ENCODE measurements around the gene ADAMTSL3. TPM values are rescaled to one million over a fixed set of nuclear protein-coding genes. Genes with fewer than 3 reads are reported as not detected.

Gene ADAMTSL3
- total RNA-seq, 1 experiment from 2014 or later, result 0.05 TPM

DNA sequence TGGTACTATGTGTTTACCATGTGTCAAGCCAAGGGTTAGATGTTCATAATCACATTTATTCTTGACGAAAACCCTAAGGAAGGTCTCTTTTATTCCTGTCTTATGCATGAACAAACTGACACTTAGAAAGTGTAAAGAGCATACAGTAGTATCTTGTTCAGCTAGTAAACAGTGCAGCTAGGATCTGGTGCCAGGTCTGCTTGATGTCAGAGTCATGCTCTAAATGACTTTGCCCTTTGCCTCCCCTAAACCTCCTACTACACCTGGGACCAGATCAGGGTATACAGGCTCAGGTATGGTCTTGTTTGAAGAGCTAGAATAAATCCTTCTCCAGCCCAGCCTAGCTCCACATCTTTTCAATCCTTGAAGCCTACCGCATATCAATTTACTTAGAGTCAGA is 232.4 kb downstream of the ADAMTSL3 start:
- ATAC-seq (no peak), DNase-seq (ENCODE audit: low read depth, low spot score) (no peak)
- ChIA-PET POLR2A (no interaction called here), RAD21 (ENCODE audit: low non-redundant PET in 1 of 2, low total read pairs in 2 of 2, uncharacterized antibody in 2 of 2, unreplicated experiment in 2 of 2) (no interaction called here), CTCF (no interaction called here)
- Histone ChIP-seq H3K4me1 (ENCODE audit: control insufficient read depth in 1 of 2, insufficient read depth in 2 of 2, low read length in 2 of 2) (no peaks in the 10 kb centered on the region), H2AFZ (ENCODE audit: low read depth, low read length, poor library complexity, severe bottlenecking) (no peak overlapping the region), H3K27me3 (ENCODE audit: insufficient read depth, low read length) (peaks cover 7% of the 10 kb centered on the region; the same call in 1 of the 2 replicates), H3K9me3 (ENCODE audit: control insufficient read depth in 1 of 2, insufficient read depth in 1 of 2, low read depth in 1 of 2, low read length in 2 of 2) (no peaks in the 10 kb centered on the region), H3K4me2 (ENCODE audit: low read length) (no peak overlapping the region), H3K79me2 (ENCODE audit: insufficient read depth, low read length) (no peaks in the 10 kb centered on the region), H3K9me2 (ENCODE audit: insufficient read depth) (no peaks in the 10 kb centered on the region), H3K9ac (ENCODE audit: low read length) (no peak overlapping the region), H3K36me3 (ENCODE audit: control insufficient read depth in 1 of 2, insufficient read depth in 2 of 2, low read length in 2 of 2) (no peaks in the 10 kb centered on the region), H4K20me1 (ENCODE audit: insufficient read depth) (no peaks in the 10 kb centered on the region), H3K4me3 (replicated peaks in 1 of 2; ENCODE audit: low read depth in 1 of 2, low read length in 2 of 2) (no peak overlapping the region), H3K27ac (ENCODE audit: low read depth, low read length) (no peak overlapping the region)
- TF ChIP-seq YY1 (IDR thresholded peaks at IDR 0.05; ENCODE audit: extremely low read depth, insufficient replicate concordance, low read depth, low read length) (no peak), SIN3A (IDR thresholded peaks at IDR 0.05; ENCODE audit: low read depth) (no peak), TCF7L2 (IDR thresholded peaks at IDR 0.05; ENCODE audit: borderline replicate concordance, extremely low read depth, insufficient read depth, insufficient read length) (no peak), ZNF274 (IDR thresholded peaks at IDR 0.05; ENCODE audit: low read depth, low read length) (no peak), POLR2AphosphoS5 (IDR thresholded peaks at IDR 0.05; ENCODE audit: low read depth, low read length) (no peak), RAD21 (IDR thresholded peaks at IDR 0.05; ENCODE audit: low read depth) (no peak), EZH2phosphoT487 (IDR thresholded peaks at IDR 0.05; ENCODE audit: borderline replicate concordance) (no peak), EZH2 (IDR thresholded peaks at IDR 0.05) (no peak), POLR2A (IDR thresholded peaks at IDR 0.05; ENCODE audit: borderline replicate concordance, extremely low read depth, insufficient read depth, insufficient read length) (no peak), CEBPB (IDR thresholded peaks at IDR 0.05; ENCODE audit: low read depth) (no peak), FOSL1 (IDR thresholded peaks at IDR 0.05; ENCODE audit: low read depth) (no peak), EGR1 (IDR thresholded peaks at IDR 0.05; ENCODE audit: low read depth) (no peak), ELF1 (IDR thresholded peaks at IDR 0.05; ENCODE audit: borderline replicate concordance, low read depth) (no peak), SRF (IDR thresholded peaks at IDR 0.05; ENCODE audit: low read depth) (no peak)
- TF ChIP-seq, protein P1, sequence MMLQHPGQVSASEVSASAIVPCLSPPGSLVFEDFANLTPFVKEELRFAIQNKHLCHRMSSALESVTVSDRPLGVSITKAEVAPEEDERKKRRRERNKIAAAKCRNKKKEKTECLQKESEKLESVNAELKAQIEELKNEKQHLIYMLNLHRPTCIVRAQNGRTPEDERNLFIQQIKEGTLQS (IDR thresholded peaks at IDR 0.05), result no peak
- TF ChIP-seq, protein P2, sequence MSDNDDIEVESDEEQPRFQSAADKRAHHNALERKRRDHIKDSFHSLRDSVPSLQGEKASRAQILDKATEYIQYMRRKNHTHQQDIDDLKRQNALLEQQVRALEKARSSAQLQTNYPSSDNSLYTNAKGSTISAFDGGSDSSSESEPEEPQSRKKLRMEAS (IDR thresholded peaks at IDR 0.05), result no peak
- TF ChIP-seq, protein P3, sequence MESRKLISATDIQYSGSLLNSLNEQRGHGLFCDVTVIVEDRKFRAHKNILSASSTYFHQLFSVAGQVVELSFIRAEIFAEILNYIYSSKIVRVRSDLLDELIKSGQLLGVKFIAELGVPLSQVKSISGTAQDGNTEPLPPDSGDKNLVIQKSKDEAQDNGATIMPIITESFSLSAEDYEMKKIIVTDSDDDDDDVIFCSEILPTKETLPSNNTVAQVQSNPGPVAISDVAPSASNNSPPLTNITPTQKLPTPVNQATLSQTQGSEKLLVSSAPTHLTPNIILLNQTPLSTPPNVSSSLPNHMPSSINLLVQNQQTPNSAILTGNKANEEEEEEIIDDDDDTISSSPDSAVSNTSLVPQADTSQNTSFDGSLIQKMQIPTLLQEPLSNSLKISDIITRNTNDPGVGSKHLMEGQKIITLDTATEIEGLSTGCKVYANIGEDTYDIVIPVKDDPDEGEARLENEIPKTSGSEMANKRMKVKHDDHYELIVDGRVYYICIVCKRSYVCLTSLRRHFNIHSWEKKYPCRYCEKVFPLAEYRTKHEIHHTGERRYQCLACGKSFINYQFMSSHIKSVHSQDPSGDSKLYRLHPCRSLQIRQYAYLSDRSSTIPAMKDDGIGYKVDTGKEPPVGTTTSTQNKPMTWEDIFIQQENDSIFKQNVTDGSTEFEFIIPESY (IDR thresholded peaks at IDR 0.05; ENCODE audit: extremely low read depth, insufficient replicate concordance, low read length), result no peak
- BruUV-seq (replicated peaks), result no TSS peak
- intact Hi-C loops (cut with micrococcal nuclease), result no loop called here

Data from HCT116 (cell line).